Measurements from ENCODE around the gene FIBP.

Gene FIBP

DNA sequence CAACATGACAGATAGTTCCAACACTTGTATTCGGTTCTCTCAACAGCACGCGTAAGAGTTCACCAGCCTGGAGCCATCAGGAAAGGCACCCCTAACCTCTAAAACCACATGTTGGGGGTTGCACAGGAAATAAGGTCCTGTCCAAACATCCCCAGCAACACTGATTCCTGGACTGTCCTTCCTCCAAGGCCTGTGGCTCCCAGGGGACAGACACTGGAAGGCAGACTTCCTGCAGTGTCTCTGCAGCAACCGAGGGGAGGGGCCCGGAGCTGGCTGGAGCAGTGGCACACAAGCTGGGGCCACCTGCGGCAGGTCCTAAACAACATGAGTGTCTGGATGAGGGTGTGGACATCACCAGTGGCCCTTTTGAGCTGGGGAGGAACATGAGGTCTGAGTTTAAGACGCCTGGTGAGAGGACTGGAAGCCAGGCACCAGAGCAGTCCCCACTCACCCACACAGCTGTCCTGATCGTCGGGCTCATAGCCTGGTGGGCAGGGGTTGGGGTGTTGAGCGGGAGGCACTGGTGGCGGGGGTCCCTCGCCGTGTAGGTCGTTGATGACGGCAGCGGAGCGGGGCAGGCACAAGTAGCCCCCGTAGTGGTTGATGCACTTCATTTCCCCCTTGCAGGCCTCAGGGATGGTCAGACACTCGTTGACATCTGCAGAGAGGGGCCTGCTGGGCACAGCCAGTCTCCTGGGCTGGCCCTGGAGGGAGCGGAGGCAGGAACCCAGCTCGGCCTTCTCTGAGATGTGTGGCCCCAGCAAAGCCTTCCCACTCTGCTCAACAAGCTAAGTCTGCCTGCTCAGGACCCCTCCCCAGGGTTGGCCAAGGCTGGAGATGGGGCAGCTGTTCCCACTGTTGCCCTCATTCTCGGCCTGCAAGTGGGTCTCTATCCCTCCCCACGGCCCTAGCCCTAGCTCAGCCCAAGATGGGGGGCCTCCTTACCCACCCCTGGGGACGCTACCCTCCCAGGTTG, 17.3 kb downstream of the FIBP start:
- peak overlapping the region; percentile 62 for H3K4me3 ChIP-seq (replicated peaks; ENCODE audit: low read depth, low read length)
- DNase-seq (ENCODE audit: extremely low read depth, low read depth) = no peak
- TF ChIP-seq, protein P1, sequence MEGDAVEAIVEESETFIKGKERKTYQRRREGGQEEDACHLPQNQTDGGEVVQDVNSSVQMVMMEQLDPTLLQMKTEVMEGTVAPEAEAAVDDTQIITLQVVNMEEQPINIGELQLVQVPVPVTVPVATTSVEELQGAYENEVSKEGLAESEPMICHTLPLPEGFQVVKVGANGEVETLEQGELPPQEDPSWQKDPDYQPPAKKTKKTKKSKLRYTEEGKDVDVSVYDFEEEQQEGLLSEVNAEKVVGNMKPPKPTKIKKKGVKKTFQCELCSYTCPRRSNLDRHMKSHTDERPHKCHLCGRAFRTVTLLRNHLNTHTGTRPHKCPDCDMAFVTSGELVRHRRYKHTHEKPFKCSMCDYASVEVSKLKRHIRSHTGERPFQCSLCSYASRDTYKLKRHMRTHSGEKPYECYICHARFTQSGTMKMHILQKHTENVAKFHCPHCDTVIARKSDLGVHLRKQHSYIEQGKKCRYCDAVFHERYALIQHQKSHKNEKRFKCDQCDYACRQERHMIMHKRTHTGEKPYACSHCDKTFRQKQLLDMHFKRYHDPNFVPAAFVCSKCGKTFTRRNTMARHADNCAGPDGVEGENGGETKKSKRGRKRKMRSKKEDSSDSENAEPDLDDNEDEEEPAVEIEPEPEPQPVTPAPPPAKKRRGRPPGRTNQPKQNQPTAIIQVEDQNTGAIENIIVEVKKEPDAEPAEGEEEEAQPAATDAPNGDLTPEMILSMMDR (IDR thresholded peaks at IDR 0.05; ENCODE audit: low read depth, low read length, missing control alignments) = no peak

DNA sequence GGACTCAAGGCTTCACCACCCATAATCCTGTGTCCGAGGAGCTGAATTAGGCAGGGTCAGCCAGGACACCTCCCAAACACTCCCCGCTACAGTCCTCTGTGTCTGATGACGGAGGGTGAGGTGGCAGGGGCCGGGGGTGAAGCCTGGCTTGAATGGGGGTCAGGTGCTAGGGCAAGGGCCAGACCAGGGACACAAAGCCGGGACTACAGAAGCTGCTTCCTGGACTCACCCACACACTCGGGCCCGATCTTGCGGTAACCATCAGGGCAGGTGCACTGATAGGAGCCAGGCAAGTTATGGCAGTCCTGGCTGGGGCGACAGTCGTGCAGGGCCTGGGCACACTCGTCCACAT, 18.0 kb downstream of the FIBP start:
- DNase-seq (ENCODE audit: extremely low read depth, low read depth) = no peak
- no peak overlapping the region for H3K4me3 ChIP-seq (replicated peaks; ENCODE audit: low read depth, low read length)
- TF ChIP-seq, protein P1 (IDR thresholded peaks at IDR 0.05; ENCODE audit: low read depth, low read length, missing control alignments) = no peak

DNA sequence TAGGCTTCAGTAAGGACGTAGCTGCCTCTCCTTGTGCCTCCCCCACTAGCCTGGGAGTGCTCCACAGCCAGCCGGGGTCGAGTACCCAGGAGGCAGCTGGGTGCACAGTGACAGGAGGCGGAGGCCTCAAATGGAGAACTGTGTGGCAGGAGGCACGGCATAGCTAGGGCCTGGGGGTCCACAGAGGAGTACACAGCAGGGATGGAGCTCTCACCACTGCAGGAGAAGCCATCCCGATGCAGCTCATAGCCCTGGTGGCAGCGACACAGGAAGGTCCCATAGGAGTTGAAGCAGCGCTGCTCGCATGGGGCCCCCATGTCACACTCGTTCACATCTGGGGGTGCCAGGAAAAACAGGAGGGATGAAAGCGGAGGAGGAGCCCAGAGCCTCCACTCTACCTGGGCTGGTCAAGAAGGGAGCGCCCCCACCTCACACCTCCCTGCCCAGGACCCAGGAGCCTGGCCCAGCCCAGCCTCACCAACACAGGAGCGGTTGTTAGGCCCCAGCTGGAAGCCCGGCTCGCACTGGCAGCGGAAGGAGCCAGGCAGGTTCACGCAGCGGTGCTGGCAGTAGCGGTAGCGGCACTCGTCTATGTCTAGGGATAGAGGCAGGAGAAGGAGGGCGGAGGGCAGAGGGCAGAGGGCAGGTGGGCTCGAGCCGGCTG, 18.5 kb downstream of the FIBP start:
- DNase-seq (ENCODE audit: extremely low read depth, low read depth) = no peak
- TF ChIP-seq, protein P1 (IDR thresholded peaks at IDR 0.05; ENCODE audit: low read depth, low read length, missing control alignments) = no peak
- no peak overlapping the region for H3K4me3 ChIP-seq (replicated peaks; ENCODE audit: low read depth, low read length)

DNA sequence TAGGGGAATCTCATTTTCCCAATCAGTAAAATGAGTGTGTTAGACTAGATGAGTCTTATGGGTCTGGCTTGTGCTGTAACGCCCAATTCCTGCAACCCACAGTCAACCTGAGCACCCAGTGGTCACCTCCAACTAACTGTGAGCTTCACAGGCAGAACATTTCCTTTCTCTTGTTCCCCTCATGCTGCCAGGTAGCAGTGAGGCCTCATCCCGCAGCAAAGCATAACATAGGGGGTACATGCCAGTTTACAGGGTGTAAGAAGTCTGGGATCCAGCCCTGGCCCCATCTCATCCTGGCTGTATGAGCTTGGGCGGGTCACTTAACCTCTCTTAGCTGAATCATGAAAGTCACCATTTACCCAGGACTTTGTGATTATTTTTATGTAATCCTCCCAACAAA, 19.4 kb downstream of the FIBP start:
- TF ChIP-seq, protein P1 (IDR thresholded peaks at IDR 0.05; ENCODE audit: low read depth, low read length, missing control alignments) = no peak
- DNase-seq (ENCODE audit: extremely low read depth, low read depth) = no peak

GRCh38 chr11:65868076-65868667, 20.1 kb downstream of the FIBP start:
- no peak overlapping the region for H3K4me3 ChIP-seq (replicated peaks; ENCODE audit: low read depth, low read length)
- no peak for DNase-seq (ENCODE audit: extremely low read depth, low read depth)

More for the DNA sequence above, 19.4 kb downstream of the FIBP start:
- H3K4me3 ChIP-seq (replicated peaks; ENCODE audit: low read depth, low read length) = no peak overlapping the region

More at GRCh38 chr11:65868076-65868667, 20.1 kb downstream of the FIBP start:
- TF ChIP-seq, protein P1 (IDR thresholded peaks at IDR 0.05; ENCODE audit: low read depth, low read length, missing control alignments) = no peak

Measured in HFF-Myc (cell line).